HG03575 (cell line): ENCODE data around the gene LRRC56.

Experiments used
- ATAC-seq: cut with Tn5 transposase; IDR thresholded peaks from one replicate; pipeline ENCODE4 v1.9.1; 2021; ENCODE audit not compliant: unreplicated experiment, insufficient number of reproducible peaks, low FRiP score; ENCODE audit errors: extremely low read depth

LRRC56 gene

DNA sequence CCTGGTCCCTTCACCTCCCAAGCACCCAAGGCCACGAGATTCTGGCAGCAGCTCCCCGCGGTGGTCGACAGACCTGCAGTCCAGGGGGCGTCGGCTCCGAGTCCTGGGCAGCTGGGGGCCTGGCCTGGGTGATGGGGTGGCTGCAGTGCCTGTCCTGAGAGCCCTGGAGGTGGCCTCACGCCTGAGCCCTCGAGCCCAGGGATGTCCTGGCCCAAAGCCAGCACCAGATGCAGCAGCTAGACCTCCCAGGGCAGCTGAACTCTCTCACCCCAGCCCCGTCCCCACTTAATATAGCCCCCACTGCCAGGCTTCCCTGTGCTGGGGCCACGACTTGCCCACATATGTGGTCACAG is 16.6 kb downstream of the LRRC56 start:
- ATAC-seq, result no peak

DNA sequence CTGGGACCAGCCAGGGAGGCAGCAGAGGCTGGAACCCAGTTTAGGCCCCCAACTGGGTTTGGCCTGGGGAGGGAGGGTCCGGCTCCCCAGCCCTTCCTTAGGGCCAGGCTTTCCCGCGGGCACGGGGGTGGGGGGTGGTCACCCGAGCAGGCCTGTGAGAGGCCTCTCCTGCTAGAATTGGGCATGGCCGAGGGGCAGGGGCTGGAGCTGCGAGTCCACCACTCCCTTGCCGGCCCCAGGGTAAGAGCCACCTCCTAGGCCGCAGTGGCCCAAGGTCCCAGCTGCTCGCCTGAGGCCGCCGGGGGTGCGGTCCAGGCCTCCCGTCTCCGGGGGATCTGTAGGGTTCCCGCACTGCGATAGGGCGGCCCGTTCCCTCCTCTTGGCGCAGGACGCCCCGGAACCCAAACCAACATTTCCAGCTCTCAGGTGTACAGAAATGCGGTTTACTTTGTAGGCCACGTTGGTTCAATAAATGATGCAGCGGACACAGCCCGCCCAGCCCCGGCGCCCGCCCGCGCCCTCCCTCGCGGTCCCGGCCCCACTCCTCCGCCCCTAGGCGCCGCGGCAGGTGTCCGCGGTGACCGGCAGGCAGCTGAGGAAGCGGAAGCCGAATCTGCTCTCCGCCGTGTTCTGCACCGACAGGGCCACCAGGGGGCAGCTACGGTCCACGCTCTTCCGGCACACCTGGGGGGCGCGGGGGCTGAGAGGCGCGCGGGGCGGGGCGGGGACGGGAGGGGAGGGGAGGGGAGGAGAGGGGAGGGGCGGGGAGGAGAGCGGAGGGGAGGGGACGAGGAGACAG is 17.3 kb downstream of the LRRC56 start:
- no peak for ATAC-seq

DNA sequence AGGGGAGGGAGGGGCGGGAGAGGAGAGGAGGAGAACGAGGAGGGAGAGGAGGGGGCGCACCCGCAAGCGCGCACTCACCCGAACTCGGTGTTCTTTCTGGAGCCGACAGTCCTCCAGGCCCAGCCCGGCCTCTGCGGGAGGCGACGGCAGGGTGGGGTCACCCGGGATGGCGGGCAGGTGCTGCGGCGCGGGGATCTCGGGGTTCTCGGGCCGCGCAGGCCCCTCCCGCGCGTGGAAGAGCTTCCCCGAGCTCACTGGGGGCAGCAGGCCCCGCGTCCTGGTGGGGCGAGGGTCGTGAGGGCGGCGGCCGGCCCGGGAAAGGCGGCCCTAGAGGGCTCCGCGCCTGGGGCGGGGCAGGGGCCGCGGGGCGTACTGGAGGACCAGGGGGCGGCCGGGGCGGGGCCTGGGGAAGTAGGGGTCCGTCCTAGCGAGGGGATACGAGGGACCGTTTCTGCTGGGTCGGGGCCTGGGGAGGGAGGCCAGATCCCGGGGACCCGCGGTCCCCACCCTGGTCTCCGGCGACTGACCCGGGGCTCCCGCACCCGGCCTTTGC is 18.0 kb downstream of the LRRC56 start:
- ATAC-seq, result no peak

DNA sequence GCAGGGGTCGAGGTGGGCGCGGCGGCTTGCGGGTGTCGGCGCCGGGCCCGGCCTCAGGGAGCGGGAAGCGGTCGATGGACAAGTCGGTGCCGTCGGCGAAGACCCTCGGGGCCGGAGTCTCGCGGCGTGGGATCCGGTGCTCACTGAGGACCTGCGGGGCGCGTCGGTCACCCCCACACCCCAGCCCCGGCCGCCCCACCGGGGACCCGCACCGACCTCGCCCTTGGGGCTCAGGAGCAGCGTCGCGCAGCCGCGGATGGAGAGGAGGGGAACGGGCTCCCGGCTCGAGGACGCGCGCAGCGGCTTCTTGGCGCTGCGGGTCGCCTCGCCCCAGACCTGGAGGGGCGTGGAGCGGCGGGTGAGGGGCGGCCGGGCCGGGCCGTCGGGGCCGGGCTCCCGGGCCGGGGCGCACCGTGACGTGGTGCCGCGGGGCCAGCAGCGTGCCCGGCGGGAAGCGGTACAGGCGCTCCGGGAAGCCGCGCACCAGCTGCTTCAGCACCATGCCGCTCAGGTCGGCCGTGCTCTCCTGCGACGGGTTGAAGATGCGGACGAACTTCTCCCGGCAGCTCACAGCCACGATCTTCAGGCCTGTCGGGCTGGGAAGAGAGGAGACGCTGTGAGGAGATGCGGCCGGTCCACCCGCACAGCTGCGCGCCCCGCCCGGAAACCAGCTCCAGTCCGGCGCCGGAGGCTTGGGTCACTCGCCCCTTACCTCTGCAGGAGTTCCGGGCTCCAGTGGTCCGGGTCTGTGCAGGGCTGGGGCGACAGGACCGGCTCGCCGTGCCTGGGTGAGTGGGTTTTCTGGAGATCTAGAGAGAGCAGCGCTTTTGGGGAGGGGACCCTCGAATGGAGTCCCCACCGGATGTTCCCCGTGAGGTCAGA is 18.7 kb downstream of the LRRC56 start:
- ATAC-seq, result no peak

DNA sequence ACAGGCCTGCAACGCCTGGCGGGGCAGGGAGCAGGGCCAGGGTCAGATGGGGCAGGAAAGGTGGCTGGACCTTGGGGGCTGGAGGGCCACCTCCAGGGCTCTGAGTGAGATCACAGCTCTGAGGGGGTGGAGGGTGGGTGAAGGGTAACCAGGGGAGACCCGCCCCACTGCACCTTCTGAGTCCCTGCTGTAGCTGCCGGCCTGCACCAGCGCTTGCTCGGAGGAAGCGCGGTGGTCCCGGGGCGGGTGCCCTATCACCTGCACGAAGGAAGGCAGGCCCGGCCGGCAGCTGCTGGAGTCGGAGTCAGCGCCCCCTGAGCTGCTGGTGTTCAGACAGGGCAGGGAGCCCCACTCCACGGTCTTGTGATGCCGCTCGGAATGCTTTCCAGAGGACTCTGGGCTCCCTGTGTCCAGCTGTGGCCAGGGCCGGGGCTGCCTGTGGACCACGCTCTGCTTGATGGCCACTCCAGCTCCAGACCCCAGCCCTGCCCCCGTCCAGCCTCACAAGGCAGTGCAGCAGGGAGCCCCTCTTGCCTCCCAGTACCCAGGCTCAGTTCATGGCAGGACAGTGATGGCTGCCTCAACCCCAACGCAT is 19.4 kb downstream of the LRRC56 start:
- no peak for ATAC-seq

DNA sequence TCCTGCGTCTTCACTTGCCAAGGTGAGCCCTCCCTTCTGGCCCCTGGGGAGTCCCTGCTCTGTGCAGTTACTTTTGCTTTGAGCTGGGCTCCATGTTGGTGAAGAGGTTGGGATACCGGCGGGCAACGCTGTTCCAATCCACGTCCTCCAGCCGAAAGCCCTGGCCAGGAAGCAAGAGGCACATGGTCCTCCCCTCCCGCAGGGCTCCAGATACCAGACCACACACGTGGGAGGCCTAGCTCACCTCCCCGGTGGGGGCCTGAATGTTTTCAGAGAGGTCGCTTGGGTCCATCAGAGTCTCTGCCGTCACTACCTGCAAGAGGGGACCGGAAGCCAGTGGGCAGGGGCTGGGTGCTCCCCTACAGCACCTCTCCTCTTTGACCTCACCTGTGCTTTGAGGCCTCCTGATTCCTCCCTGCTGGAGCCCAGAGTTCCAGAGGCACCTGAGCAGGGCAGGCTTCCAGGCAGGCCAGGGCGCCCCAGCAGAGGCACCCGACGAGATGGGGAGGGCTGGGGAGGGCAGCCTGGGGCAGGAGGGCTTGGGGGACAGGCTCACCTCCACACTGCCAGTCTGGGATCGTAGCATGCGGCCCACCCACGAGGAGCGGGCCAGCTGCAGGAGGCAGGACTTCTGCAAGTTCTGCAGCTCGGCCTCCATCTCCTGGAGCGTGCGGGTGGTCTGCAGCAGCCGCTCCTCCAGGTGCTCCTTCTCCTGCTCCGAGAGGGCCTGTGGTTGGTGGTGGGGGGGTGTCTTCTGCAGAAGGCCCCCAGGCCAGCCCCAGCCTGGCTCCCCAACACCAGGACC is 20.2 kb downstream of the LRRC56 start:
- ATAC-seq, result no peak

DNA sequence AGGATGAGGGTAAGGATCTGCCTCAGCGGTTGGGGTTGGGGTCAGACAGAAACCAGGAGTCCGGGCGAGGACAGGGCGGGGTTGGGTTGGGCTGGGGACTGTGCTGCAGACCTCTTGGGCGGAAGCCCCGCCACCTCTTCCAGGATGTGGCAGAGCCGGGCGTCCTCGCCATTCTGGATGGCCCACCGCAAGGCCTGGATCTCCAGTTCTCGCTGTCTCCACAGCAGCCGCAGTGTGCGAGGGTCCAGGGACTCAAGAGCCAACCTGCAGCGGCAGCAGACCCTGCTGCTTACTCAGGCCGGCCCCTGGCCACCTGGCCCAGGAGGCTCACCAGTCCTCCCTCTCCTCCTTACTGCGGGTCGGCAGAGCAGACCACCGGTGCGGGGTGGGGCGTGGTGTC is 21.2 kb downstream of the LRRC56 start:
- ATAC-seq, result no peak

DNA sequence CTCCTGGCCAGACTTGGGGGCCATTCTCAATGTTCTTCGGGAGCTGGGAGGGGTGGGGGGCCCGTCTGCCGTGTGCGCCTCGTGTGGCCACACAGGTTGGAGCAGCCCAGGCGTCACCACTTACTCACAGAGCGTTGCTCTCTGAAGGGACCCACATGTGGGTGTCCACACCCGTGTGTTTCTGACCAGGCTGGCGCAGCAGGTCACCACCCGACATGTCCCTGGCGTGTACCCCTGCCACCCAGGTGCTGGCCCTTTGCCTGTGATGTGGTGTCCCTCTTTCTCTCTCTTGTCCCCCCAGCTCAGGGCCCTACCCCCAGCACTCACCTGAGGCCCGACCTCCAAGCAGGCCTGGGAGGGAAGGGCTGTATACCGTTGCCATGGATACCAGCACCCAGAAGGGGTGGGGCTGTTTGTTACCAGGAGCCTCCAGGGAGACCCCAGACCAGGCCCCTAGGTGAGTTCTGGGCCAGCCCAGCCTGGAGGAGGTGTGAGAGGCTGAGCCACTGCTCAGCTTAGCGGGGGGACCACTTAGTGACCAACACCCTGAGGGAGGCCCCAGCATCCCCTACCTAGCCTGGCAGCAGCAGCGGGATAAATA is 21.8 kb downstream of the LRRC56 start:
- no peak for ATAC-seq

DNA sequence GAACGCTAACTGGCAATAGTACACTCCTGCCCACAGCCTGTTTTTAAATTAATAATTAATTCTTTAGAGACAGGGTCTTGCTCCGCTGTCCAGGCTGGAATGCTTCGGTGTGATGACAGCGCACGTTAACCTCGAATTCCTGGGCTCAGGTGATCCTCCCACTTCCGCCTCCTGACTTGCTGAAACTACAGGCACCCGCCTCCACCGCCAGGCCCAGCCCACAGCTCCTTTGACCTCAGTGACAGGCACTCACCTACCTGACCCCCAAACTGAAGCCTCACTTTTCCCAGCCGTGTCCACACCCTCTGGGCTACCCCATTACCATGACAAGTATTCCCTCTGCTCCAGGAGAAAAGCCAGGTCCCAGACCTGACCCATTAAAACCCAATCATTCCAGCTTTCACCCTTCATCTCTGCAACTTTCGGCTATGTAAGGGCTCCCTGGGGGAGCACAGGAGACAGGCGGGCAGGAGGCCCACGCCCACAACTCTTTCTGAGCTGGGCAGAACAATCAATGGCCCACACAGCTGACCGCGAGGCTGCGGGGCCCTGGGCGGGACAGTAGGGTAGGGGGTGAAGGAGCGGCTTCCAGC is 22.5 kb downstream of the LRRC56 start:
- ATAC-seq, result no peak

DNA sequence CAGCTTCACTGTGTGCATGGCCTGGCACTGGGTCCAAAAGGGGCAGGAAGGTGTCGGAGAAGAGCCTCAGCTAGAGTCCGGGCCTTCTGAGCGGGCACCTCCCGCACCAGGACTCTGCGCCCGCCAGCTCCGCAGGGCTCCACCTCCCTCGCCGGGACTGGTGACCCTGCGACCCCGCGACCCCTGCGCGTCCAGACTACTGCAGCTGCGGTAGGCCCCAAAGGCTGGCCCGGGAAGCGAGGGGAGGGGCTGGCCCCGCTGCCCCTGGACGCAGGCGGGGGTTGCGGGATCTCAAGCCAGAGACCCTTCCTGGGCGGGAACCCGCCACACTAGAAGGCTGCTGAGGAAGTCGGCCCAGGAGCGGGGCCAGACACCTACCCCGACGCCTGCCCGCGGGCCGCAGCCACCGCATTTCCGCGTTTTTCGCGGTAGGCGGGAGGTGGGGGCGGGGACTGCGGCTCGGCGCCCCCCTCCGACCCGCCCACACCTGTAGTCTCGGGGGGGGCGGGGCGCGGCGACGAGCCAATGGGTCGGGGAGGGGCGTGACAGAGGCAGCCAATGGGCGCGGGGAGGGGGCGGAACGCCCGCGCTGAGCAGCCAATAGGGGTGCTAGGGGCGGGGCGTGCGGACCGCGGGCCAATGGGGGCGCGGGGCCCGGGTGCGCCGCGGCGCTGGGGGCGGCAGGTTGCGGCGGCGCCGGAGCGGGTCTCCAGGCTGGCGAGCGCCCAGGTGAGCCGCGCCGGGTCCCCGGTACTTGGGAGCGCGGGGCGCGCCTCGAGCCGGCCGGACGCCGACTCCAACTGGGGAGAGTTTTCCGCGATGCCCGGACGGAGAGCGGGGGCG is 23.2 kb downstream of the LRRC56 start, which contains the start of the genes LMNTD2 and RASSF7:
LMNTD2 (minus strand) TSS at position 434 of the 843 bp plus-strand sequence; CDS start at position 412, 22 bp downstream.
RASSF7 (plus strand) TSS at position 666 of the 843 bp plus-strand sequence. CDS start 799 bp downstream, outside the sequence.
- ATAC-seq, result no peak

DNA sequence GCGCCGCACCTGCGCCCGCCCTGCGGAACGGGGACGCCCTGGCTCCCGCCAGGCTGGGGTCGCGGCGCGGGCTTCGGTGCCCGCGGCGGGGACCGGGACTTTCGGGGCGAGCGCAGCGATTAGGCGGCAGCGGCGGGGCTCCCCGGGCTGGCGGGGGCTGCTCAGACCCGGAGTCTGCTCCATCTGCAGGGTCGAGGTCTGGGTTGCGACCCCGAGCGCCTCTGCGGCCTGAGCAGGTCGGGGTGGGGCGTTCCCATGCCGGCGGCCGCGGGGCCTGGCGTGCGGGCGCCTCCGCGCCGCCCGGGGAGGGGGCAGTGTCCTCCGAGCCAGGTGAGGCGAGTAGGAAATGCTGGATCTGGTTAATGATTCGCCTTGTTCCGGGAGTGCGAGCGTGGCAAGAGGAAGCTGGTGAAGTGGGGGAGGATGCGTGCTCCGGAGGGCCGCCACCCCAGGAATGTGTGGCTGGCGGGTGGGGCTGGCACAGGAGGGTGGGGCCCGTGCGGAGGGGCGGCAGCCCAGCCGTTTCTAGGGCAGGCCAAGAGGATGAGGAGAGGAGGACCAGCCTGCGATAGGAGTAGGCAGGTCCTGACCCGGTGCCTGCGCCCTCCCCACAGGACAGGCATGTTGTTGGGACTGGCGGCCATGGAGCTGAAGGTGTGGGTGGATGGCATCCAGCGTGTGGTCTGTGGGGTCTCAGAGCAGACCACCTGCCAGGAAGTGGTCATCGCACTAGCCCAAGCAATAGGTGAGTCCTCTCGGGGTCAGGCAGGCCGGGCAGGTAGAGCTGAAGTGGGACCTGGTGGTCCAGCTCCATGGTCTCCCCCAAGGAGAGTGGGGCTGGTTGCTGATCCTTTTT is 24.0 kb downstream of the LRRC56 start:
- no peak for ATAC-seq

DNA sequence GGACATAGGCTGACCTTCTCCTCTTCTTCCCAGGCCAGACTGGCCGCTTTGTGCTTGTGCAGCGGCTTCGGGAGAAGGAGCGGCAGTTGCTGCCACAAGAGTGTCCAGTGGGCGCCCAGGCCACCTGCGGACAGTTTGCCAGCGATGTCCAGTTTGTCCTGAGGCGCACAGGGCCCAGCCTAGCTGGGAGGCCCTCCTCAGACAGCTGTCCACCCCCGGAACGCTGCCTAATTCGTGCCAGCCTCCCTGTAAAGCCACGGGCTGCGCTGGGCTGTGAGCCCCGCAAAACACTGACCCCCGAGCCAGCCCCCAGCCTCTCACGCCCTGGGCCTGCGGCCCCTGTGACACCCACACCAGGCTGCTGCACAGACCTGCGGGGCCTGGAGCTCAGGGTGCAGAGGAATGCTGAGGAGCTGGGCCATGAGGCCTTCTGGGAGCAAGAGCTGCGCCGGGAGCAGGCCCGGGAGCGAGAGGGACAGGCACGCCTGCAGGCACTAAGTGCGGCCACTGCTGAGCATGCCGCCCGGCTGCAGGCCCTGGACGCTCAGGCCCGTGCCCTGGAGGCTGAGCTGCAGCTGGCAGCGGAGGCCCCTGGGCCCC is 24.8 kb downstream of the LRRC56 start:
- ATAC-seq, result no peak

DNA sequence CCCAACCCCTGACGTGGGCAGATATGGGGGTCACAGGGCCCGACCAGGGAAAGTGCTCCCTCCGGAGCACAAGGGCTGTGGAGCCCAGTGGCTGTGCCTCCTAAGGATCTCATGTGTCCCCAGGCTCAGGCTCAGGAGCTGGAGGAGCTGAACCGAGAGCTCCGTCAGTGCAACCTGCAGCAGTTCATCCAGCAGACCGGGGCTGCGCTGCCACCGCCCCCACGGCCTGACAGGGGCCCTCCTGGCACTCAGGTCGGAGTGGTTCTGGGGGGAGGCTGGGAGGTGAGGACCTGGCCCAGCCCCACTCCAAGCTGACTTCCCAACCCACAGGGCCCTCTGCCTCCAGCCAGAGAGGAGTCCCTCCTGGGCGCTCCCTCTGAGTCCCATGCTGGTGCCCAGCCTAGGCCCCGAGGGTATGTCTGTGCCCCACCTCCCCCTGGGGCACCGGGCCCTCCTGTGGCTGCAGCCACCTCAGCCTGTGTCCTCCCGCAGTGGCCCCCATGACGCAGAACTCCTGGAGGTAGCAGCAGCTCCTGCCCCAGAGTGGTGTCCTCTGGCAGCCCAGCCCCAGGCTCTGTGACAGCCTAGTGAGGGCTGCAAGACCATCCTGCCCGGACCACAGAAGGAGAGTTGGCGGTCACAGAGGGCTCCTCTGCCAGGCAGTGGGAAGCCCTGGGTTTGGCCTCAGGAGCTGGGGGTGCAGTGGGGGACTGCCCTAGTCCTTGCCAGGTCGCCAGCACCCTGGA is 25.9 kb downstream of the LRRC56 start:
- ATAC-seq, result no peak

DNA sequence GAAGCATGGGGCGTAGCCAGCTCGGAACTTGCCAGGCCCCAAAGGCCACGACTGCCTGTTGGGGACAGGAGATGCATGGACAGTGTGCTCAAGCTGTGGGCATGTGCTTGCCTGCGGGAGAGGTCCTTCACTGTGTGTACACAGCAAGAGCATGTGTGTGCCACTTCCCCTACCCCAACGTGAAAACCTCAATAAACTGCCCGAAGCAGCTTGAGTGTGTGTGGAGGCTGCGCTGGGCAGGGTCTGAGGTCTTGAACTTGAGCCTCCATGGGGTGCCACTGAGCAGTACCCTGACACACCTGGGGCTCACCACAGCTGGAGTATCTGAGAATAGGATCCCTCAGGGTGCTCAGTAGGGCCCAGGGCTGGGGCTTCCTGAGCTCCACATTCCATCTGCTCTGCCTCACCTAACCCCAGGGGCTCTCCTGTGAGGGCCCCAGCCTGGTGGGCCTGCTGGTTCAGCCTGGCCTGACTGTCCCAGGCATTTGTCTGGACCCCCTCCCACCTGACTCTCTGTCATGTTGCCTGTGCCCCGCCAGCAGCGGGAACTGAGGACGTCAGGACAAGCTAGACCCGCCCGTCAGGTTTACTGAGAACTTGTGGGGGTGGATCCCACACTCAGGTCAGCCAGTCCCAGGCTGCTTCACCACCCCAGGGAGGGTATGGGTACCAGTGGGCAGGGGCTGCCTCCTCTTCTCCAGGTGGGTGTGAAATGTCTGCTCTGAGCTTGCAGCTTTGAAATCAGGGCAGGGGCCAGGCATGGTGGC is 26.7 kb downstream of the LRRC56 start:
- no peak for ATAC-seq
